Kidney epithelial cell (primary cell): ENCODE data around the gene CTPS2. TPM values are rescaled to one million over a fixed set of nuclear protein-coding genes. Genes with fewer than 3 reads are reported as not detected.

ENCODE experiments used
- DNase-seq: peaks from one replicate; pipeline ENCODE4 v3.0.0-alpha.2; 2010; ENCODE audit warnings: low read depth
- H3K27me3 ChIP-seq: 2 replicates; pipeline ENCODE4 v1.6.0; 2011; ENCODE audit warnings: low read length; ENCODE audit not compliant: control insufficient read depth, insufficient read depth
- H3K36me3 ChIP-seq: 2 replicates; pipeline ENCODE4 v1.5.1; 2011; ENCODE audit warnings: low read length; ENCODE audit not compliant: control insufficient read depth, insufficient read depth
- H3K4me3 ChIP-seq: 2 replicates; pipeline ENCODE4 v1.5.1; 2011; ENCODE audit warnings: low read depth, mild to moderate bottlenecking, control low read depth, low read length
- total RNA-seq: library from RNA; depleted of rRNA; stranded (reverse); fragments of >200 nt; gene quantifications from 2 replicates; pipeline ENCODE4 v1.2.3, GENCODE V29; 2015
- TF ChIP-seq, protein P1 (sequence below): IDR thresholded peaks from 2 replicates; pipeline ENCODE4 v1.5.1; 2011; ENCODE audit warnings: mild to moderate bottlenecking, moderate library complexity, low read length, control low read depth, inconsistent platforms; ENCODE audit not compliant: insufficient read depth, poor library complexity, severe bottlenecking

The CTPS2 gene
- total RNA-seq, 1 donor from 2014 or later, result 21.3 TPM

DNA sequence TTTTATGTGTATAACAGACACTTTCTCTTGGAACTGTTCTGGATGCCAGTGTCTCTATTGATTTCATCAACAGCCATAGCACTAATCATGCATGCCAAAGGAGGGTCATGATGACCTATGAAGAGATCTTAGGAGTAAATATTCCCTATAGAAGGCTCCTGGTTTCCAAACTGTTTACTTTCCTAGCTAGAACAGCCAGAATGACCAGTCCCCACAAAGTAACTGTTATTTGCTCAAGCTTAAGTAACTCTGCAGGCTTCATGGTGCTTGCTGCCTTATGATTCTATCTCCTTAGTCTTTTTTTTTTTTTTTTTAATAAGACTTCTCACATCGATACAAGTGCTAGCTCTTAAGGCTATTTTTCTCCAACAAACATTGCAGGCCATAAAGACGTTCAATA, 50.1 kb downstream of the CTPS2 start:
- TF ChIP-seq, protein P1, sequence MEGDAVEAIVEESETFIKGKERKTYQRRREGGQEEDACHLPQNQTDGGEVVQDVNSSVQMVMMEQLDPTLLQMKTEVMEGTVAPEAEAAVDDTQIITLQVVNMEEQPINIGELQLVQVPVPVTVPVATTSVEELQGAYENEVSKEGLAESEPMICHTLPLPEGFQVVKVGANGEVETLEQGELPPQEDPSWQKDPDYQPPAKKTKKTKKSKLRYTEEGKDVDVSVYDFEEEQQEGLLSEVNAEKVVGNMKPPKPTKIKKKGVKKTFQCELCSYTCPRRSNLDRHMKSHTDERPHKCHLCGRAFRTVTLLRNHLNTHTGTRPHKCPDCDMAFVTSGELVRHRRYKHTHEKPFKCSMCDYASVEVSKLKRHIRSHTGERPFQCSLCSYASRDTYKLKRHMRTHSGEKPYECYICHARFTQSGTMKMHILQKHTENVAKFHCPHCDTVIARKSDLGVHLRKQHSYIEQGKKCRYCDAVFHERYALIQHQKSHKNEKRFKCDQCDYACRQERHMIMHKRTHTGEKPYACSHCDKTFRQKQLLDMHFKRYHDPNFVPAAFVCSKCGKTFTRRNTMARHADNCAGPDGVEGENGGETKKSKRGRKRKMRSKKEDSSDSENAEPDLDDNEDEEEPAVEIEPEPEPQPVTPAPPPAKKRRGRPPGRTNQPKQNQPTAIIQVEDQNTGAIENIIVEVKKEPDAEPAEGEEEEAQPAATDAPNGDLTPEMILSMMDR, result no peak

DNA sequence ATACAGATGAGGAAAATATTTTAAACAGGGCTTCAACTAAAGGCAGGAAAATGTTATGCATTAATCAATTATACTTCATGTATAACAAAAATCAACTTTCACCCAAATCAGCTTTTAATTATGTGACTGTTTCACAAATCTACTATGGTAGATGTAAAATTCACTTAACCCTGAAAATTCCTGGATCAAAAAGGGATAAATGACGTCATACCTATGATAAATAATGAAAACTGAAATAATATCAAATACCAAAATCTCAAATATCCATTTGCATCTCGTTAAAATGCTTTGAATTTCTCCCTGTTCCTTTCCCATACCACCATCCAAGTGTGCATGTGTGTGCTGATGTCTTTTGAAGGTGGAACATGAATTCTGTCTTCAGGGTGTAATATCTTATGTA, 51.0 kb downstream of the CTPS2 start:
- Histone ChIP-seq H3K4me3 (no peak overlapping the region), H3K36me3 (no peaks in the 10 kb centered on the region), H3K27me3 (no peaks in the 10 kb centered on the region)
- TF ChIP-seq, protein P1, result no peak
- DNase-seq, result no peak

More for the DNA sequence above, 50.1 kb downstream of the CTPS2 start:
- no peak overlapping the region for H3K4me3 ChIP-seq
- no peaks in the 10 kb centered on the region for H3K36me3 ChIP-seq
- DNase-seq, result no peak
- H3K27me3 ChIP-seq, result no peaks in the 10 kb centered on the region

DNA sequence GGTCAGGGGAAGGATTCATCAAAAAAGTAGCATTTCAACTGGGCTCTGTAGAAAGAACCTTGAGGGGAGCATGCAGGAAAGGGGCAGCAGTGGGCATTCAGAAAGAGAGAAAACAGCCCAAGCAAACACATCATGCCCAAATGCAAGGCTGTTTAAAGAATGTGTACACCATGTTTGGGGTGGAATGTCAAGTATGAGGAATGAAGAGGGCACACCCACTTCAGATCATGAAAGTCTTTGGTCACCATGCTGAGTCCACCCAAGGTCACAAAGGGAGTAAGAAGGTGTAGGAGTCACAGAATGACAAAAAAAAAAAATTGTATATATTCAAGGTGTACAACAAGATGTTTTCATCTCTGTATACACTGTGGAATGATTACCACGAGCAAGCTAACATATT, 53.1 kb downstream of the CTPS2 start:
- H3K4me3 ChIP-seq, result no peak overlapping the region
- no peak for DNase-seq
- TF ChIP-seq, protein P1, result no peak
- H3K27me3 ChIP-seq, result no peaks in the 10 kb centered on the region
- no peaks in the 10 kb centered on the region for H3K36me3 ChIP-seq

DNA sequence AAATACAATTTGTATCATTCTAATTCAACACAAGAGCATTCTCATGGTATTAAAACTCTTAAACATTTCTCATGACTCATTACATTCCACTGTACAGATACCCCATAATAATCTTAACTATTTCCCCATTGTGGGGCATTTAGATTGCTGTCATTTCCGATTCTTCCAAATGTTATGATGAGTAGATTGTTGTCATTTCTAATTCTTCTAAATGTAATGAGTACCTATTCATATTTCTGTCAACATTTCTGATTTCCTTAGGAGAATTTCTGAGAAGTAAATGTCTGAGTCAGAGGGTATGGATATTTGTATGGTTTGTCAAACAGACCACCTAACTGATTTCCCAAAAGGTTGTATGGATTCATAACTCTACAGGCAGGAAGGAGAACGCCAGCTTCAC, 54.2 kb downstream of the CTPS2 start:
- Histone ChIP-seq H3K27me3 (no peaks in the 10 kb centered on the region), H3K4me3 (no peak overlapping the region), H3K36me3 (no peaks in the 10 kb centered on the region)
- TF ChIP-seq, protein P1, result no peak
- no peak for DNase-seq

DNA sequence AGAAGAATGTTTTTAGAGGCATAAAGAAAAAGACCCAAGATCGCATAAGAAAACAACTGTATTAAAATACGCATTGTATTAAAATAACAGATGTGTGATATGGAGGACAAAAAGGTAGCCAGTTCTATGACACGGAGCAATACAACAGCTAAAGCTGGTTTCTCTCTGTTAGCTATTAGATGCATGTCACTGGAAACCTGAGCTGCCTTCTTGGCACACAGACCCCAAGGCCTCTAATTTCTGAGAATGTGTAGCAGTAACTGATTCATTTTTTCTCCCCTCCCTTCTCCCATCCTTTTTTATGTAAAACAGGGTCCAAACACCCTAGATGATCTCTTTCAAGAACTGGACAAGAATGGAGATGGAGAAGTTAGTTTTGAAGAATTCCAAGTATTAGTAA, 58.4 kb downstream of the CTPS2 start:
- no peaks in the 10 kb centered on the region for H3K36me3 ChIP-seq
- no peak overlapping the region for H3K4me3 ChIP-seq
- no peak for DNase-seq
- TF ChIP-seq, protein P1, result no peak
- no peaks in the 10 kb centered on the region for H3K27me3 ChIP-seq

DNA sequence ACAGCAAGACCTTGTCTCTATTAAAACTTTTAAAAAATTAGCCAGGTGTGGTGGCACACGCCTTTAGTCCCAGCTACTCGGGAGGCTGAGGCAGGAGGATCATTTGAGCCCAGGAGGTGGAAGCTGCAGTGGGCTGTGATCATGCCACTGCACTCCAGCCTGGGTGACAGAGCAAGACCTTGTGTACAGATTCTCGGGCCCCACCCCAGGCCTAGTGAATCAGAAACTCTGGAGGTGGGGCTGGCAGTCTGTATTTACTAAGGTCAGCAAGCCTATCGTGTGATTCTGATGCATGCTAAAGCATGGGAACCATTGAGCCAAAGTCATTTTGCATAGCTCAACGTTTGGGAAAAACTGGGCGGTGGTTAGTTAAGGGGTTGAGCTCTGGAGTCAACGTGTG, 59.0 kb downstream of the CTPS2 start:
- TF ChIP-seq, protein P1, result no peak
- H3K27me3 ChIP-seq, result no peaks in the 10 kb centered on the region
- no peaks in the 10 kb centered on the region for H3K36me3 ChIP-seq
- H3K4me3 ChIP-seq, result no peak overlapping the region
- DNase-seq, result no peak
